GM12892 (cell line): ENCODE measurements around the gene KLC4.

ENCODE experiments used
- POLR2A ChIP-seq: IDR thresholded peaks from 2 replicates; pipeline ENCODE4 v1.6.1; 2011; ENCODE audit warnings: low read depth, low read length, control low read depth
- POLR2AphosphoS5 ChIP-seq: IDR thresholded peaks from 2 replicates; pipeline ENCODE4 v1.6.1; 2011; ENCODE audit warnings: low read depth, low read length, control low read depth

DNA sequence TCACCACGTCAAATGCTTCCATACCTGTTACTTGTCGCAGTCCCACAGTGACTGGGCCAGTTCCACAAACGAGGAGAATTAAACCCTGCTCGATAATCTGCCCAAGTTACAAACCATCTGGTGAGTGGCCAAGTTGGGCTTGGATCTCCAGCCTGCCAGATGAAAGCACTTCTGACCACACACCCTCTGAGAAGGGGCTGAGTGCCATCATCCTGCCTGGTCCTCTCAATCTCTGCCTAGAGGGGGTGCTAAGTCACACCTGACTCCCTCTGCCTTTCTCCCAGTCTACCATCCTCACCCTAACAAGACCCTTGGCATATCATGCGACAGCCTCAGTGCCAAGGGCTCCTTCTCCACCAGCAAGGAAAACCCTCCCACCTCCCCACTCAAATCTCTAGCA is 22.2 kb upstream of the KLC4 start:
- no peak for TF ChIP-seq POLR2AphosphoS5
- no peak for TF ChIP-seq POLR2A
